Stimulated activated CD4-positive, alpha-beta T cell treated with anti-CD3 and anti-CD28 coated beads, Interleukin-2, amount 100 ng/mL, for 4 hours (primary cell): ENCODE results near the gene POU4F1.

Source experiments
- DNase-seq: peaks from one replicate; pipeline ENCODE4 v3.0.0-alpha.2; 2020; ENCODE audit warnings: low read depth

The POU4F1 gene

DNA sequence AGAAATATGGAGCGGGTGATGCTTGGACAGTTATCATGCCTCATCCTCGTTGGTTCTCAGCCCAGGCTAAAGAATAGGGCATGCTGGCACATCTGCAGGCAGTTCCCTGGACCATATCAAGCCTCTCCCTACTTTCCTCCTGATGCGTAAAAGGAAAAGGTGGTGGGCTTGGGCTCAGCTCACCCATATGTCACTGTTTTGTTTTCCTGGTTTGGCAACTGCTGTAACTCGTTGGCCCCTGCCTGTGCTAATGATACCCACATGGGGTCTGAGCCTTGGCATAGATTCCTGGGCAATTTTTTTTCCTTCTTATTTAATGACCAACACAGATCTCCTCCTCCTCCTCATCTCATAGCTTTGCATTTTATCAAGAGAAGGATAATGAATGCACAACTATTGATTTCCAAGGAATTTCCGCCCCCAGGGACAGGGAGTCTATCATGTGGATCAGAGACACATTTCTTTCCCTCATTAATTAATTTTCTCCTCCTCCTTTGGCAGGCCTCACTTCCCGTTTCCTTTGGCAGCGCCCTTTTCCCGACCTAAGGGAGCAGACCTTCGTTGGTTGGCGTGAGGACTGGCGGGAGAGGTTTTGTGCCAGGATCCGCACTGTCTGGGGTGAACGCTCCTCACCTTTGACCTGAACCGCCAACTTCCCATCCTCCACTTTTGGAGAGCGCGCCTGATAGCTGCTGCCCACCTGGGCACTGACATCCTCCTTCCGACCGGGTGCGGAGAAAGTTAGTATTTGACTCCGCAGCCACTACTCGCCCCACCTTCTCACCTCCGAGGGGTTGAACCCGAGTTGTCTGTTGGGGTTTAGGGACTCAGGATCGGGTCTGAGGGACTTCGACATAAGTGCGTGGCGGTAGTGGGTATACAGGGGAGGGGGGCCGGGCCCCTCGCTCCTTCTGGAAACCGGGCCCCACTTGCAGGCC lies 3.4 kb upstream of the POU4F1 start:
- DNase-seq: no peak

DNA sequence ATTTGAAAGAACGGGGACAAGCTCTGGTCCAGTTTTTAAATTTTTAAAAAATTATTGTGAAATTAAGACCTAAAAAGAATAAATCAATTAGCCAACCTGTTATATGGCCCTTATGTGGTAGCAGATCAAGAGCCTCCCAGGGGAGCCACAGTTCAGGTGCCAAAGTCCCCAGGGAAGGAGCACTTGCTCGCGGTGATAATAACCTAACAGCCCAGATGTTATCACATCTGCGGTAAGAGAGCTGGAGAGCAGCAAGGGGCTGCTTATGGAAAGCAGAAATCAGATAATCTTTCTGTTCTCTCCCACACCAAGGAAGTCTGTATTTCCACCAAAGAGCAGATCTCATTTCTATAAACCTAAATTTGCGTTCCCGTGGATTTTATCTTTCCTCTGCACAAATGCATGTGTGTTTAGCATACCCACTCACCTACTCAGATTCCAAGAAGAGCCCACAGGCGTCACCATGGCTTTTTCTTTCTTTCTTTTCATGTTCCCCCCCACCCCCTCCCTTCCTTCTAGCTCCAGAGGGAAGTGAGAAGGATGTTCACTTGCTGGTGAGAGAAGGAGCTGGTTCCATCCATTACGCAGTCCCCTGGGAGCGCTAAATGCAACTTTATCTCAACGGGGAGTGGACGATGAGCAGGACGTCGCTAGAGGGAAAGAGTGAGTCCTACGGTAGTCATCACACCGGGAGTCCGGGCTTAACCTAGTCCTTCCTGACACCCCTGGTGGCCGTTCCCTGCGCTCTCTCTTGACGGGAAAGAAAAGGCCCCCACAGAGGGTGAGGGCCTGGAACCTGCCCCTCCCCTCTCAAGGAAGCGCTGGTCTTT lies 1.6 kb upstream of the POU4F1 start:
- no peak for DNase-seq

DNA sequence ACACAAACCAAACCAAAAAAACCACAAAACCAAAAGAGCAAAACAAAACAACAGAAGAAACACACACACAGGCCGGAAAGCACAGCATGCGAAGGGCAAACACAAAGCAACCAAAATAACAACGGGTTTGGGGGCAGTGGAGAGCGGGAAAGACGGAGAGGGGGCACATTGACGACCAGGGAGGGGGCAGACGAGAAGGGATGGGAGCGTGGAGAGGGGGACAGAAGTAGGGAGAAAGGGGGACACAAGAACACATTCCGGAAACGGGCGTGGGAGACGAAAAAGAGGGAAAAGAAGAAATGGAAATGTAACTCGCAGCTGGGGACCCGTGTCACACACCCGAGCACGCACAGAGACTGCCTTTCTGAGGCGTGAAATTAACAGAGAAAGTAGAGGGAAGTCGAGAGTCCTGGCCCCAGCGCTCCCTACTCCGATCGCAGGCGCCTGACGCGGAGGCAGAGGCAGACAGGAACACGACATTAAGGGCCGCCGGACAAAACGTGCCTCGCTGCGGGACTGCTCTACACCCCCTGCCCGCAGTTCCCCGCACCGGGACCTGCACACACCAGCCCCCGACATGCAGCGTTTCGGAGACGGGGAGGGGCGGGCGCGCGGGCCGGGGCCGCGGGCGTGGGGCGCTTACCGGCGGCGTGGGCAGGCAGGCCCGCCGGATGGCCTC lies 652 bp downstream of the POU4F1 start:
- DNase-seq: no peak

DNA sequence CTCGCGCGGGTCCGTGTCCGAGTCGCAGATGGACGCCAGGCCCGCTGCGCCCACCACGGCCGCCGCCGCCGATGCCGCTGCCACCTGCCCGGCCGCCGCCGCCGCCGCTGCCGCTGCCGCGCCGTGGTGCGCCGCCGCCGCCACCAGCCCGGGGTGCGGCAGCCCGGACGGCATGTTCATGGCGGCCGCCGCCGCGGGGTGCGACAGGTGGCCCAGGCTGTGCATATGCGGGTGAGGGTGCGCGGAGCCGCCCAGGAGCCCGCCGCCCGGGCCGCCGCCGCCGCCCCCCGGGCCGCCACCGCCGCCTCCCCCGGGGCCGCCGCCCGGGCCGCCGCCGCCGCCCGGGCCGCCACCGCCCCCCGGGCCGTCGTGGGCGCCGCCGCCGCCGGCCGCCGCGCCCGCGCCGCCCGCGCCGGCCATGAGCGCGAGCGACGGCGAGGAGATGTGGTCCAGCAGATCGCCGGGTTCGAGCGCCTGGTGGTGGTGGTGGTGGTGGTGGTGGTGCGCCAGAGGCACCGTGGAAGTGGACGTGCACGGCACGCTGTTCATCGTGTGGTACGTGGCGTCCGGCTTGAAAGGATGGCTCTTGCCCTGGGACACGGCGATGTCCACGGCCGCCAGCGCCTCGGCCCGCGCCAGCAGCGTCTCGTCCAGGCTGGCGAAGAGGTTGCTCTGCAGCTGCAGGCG lies 1.3 kb downstream of the POU4F1 start:
- DNase-seq: no peak

DNA sequence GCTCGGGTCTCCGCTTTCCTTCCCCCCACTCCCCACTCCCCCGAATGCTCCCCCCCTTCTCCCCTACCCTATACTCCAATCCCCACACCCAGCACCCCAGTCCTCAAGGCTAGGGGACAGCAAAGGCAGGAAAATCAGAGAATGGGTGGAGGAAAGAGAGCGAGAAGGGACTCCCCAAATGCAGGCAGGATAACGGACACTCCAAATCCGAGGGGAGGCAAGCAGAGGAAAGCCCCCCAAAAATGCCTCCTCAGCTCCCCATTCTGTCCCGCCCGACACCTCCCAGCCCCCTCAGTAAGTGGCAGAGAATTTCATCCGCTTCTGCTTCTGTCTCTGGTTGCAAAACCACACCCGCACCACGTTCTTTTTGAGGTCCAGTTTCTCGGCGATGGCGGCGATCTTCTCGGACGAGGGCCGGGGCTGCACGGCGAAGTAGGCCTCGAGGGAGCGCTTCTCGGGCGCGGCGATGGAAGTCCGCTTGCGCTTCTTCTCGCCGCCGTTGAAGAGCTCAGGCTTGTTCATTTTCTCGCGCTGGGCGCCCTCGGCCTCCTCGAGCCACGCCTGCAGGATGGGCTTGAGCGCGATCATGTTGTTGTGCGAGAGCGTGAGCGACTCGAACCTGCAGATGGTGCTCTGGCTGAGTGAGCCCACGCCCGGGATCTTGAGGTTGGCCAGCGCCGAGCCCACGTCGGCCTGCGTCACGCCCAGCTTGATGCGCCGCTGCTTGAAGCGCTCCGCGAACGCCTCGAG lies 2.1 kb downstream of the POU4F1 start:
- DNase-seq: no peak

DNA sequence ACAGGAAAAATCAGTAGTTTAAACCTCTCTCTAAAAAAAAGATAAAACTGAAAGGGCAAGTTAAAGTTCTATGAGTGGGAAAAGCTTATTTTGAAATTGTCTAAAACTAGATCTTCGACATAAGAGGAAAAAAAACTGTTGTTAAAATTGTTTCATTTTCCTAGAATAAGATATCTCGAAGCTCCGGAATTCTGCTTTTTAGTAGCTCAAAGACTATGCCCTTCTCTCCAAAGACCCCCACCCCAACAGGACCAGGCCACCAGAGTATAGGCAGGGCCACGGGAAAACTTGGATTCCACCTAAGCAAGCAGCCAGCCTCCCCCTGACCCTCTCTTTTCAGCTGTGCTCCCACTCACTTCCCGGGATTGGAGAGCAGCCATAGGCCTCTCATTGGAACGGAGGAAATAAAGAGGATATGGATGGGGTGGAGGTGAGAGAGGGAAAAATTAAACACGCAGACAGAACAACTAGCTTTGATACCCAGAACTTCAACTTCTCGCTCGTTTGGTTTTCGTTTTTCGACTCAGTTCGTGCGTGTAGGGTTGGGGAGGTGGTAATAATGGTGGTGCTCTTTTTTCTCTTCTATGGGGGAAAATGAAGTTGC lies 3.0 kb downstream of the POU4F1 start:
- DNase-seq: no peak

DNA sequence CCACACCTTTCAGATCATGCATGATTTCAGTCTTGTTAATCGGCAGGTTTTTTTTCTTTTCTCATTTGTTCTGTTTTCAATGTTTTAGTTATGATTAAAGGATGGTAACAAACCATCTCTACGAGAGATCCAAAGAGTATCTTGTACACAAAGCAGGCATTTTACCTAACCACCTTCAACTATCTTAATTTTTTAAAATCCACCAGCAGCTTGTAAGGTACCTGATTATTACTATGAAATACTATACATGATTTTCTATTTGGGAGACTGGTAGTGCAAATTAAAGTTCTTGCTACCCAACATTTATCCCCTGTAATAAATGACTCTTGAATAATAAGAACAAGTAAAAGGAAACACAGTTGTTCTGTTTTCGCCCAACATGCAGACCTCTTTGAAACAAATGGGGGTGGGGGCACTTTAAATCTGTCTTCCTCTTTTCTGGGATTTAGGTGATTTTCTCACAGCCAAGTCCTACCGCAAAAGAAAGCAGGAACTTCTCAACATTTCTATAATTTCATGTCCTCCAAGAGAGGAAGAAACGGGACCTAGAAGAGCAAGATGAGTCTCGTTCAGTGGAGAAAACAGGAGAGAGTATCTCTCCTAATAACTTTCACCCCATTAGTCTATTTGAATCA lies 3.6 kb downstream of the POU4F1 start:
- no peak for DNase-seq

DNA sequence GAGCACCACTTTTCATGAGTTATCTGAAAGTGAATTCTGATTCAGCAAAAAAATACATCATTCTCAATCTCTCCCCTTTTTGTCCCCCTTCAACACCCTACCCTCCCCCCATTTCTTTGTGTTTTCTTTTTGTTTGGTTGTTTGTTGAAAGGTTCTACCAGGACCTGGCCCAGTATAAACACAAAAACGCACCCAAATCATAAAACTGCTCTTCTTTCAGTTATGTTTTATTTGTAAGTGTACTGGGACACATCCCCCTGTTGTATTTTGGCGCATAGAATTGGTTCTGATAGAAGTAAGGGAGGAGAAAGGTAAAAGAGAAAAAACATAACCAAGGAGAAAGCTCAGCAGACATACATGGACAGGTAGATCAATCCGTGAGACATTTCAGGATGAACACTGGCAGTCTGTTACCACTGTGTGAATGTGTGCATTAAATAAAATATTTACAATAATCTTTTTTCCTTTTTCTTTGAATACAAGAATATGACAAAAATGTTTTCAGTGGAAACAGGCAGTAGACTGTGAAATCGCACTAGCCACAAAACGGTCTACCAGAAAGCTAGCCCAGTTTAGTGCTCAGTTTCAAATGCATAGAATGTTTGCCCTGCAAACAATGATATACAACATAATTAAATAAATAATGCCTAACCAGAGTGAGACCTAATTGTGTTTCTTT lies 4.2 kb downstream of the POU4F1 start:
- no peak for DNase-seq

DNA sequence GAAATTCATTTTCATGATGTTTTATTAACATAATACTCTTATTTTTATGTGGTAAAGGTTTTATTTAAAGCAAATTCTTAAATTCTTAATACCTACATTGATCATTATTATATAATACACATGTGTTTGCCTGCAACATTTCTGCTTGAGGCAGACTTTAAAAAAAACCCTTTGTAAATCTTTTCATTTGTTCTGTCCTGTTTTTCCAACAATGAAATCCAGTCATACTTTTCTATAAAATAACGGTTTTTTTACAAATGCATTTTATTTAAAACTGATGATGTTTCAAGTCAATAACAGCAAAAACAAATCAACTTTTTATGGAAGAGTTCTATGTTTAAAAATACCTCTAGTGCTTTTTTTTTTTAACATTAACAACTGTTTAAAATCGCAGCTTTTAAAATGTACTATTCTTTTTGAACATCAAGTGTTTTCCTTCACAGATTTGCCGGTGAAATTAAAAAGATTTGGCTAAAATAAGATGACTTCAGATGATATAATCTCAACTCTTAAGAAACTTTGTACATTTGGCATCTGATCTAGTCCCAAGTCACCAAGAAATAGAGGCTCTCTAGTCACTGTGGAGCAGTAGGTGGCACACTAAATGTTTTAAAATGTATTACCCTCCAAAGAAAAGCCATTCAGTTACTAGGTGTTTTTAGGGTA lies 5.1 kb downstream of the POU4F1 start:
- no peak for DNase-seq

DNA sequence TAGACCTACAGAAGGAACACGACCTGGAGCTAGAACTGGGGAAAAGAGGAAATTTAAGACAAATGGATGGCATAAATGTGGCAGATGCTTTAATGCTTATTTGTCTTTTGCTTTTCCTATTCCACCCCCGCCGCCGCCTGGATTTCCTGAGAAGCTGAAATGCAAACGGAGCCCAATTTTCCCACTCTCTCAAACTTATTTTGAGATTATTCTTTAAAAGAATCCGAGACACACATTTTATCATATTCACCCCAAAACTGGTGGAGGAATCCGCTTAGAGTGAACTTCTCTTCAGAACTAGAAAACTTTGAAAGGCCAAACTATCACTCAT lies 5.8 kb downstream of the POU4F1 start:
- no peak for DNase-seq

DNA sequence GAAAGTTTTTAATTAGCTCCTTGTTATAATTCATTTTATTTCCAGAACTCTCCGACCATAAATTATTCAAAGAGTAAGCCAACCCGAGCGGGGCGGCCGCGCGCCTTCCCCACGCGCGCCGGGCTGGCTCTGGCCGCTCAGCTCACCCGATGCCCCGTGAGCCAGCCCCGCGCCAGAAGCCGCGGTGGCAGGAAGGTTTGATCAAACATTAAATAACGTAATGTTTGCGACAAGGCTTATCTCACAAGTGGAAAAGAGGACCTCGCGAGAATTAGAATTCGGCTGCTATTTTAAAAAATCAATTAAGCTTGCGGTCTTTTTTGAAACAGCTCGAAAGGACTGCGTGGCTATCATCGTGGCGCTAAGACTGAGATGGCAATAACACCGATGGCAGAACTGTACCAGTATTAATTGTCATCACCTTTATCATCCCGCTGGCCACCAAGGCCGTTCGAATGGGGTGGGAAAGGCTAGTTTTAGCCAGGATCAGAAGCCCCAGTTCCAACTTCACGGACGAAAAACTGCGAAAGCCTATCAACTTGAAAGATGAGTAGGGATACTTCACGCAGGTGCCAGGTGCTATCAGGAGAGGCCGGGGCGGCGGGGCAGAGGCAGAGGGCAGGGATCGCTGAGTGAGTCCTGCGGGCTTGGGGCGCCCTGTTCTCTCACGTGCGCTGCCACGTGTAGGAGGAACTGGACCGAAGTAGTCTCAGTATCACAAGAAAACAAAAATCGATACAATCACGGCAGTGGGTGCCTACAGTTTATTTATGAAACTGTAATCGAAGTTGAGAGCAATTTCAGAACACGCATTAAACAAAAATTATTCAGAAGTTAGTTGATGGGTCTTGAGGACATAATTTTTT lies 6.4 kb downstream of the POU4F1 start:
- DNase-seq: no peak

DNA sequence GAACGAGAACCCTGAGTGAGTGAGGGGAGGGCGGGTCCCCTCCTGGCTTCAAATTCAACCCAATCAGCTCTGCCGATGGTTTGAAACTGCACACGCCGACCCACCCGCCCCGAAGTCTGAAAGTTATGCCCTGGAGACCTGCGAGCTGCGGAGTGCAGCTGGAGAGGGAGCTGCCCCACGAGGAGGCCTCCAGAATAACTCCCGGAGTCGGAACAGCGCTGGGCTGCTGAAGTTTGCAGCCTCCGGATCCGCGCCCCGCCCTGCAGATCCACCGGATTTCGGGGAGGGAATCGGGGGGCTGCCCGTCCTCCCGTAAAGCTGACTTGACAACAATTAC lies 7.0 kb downstream of the POU4F1 start:
- no peak for DNase-seq

DNA sequence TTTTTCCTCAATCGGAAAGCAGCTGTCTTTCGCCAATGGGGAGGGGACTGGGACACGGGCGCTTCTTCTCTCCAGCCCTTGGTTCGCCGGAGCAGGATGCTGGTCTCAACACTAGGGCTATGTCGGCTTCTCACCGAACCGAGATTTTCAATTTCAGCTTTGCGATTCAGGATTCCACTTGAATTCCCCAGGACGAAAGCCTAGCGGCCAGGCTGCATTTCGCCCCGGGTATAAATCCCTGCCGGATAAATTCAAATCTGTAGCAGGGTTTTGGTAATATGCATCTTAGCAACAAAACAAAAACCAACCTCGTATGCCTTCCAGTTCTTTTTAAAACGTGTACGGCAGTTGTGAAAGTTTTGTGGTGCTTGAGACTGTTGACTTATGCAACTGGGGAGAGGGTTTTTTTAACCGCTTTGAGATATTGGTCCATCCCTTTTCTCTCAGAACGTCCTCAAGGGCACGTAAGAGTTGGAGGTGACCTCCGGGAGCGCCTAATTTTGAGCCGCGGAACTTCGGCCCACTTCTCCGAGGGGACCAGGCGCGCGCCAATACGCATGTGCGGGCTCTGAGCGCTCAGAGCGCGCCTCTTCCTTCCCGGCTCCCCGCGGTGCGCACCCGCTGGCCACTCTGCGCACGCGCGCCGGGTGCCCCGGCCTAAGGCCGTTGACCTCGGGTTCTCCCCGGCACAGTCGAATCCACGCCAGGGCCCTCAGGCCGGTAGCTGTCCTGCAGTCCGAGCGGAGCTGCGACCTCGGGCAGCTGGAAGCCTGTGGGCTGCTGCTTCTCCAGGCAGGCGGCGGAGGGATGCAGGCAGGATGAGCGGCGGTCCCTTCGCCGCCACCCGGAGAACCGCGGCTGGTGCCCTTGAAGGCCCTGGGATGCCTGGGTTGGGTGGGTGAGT lies 7.6 kb downstream of the POU4F1 start:
- DNase-seq: no peak

DNA sequence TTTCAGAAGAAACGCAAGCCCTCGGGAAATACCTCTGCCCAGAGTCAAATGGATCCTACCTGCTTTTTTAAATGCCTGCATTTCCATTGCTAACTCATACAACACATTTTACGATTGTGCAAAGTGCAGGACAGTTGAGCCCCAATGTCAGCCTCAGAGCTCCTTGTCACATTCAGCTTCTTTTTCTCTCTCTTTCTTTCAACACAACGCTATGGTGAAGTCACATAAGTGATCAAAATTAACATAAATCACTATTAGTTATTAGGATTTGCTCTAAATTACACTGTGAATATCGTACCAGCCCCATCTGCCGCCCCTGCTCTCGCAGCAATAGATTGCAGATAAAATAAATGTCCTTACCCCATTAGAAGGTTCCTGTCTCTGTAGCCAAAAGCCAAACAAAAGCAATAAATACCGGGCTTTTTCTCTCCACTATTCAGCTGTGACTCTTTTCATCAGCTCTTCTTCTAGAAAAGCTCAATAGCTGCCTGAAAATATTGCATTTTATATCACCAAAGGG lies 8.8 kb downstream of the POU4F1 start:
- no peak for DNase-seq

DNA sequence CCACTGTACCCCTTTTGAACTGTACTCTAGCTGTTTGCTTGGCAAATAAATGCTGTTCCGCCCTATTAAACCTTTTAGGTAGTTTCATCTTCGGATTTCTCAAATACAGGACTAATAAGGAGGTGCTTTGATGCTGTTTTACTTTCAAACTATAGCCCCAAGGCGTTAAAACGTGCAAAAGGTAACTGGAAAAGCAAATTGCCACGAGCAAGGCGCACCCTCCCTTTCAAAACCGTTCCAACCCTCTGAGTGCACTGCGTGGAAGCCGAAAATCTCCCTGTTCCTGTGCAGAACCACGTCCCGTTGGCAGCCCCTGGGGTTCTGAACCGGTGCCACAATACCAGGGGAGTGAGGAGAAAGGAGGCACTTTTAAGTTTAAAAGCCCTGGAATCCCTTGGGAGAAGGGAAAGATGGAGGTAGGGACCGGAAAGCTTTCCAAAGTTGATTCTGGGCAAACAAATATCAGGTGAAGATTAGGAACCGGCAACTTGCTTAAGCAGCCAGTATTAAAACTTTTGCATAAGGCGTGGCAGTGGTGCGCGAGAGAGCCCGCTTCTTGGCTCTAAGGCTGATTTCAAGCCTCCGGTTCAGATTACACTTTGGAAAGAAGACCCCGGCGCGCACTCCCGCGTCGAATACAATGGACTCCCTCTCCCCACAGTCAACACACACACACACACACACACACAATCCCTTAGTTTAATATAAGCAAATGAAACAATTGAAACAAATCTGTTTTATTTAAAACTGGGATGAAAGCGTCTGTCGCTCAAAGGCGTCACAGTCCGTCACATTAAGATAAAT lies 9.5 kb downstream of the POU4F1 start:
- DNase-seq: no peak

DNA sequence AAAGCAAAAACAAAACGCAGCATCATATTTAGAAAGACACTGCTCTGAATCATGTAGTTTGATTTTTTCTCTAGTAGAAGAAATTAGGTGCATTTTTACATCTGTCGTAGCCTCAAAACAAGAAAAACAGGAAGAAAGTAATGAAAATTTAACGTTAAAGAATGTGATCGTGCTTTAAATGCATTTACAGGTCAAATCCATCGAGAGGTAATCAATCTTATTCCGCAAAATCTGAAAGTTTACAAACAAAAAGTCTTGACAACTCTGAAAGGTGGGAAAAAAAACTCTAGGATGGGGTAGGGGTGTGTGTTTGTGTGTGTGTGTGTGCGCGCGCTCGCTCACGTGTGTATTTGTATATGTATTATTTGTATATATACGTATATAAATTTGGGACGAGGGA lies 10.2 kb downstream of the POU4F1 start:
- no peak for DNase-seq
